Effector memory CD4-positive, alpha-beta T cell (primary cell): ENCODE results near the gene TFAP2A.

Experiments
- DNase-seq, 3 donors: peaks; one replicate each; pipeline ENCODE4 v3.0.0-alpha.2; 2020
- H3K27ac ChIP-seq: 2 replicates; pipeline ENCODE4 v1.7.0; 2013; ENCODE audit warnings: mild to moderate bottlenecking, low read length, moderate library complexity; ENCODE audit not compliant: insufficient read depth, poor library complexity, severe bottlenecking
- H3K27me3 ChIP-seq: replicated peaks from 2 replicates; pipeline ENCODE4 v1.7.0; 2013; ENCODE audit warnings: mild to moderate bottlenecking, low read length; ENCODE audit not compliant: insufficient read depth, control insufficient read depth, poor library complexity, severe bottlenecking
- H3K36me3 ChIP-seq: 2 replicates; pipeline ENCODE4 v1.7.0; 2013; ENCODE audit warnings: mild to moderate bottlenecking, low read length, moderate library complexity; ENCODE audit not compliant: control insufficient read depth, insufficient read depth
- H3K4me1 ChIP-seq: 2 replicates; pipeline ENCODE4 v1.7.0; 2013; ENCODE audit warnings: low read length, mild to moderate bottlenecking; ENCODE audit not compliant: control insufficient read depth, insufficient read depth, poor library complexity, severe bottlenecking
- H3K4me3 ChIP-seq: 2 replicates; pipeline ENCODE4 v1.7.0; 2013; ENCODE audit warnings: low read length, low read depth, mild to moderate bottlenecking; ENCODE audit not compliant: insufficient read depth, poor library complexity, severe bottlenecking
- H3K9me3 ChIP-seq: 2 replicates; pipeline ENCODE4 v1.7.0; 2013; ENCODE audit warnings: mild to moderate bottlenecking, low read length, moderate library complexity; ENCODE audit not compliant: control insufficient read depth

Gene TFAP2A

GRCh38 chr6:10407018-10407673 is 7.7 kb downstream of the TFAP2A start:
- Histone ChIP-seq H3K9me3 (peaks cover 15% of the 10 kb centered on the region), H3K4me1 (peaks cover 24% of the 10 kb centered on the region), H3K27me3 (peaks cover 25% of the 10 kb centered on the region), H3K27ac (no peak overlapping the region), H3K4me3 (no peak overlapping the region), H3K36me3 (no peaks in the 10 kb centered on the region)
- DNase-seq: no peak

GRCh38 chr6:10406556-10406955 is 8.3 kb downstream of the TFAP2A start:
- no peak overlapping the region for H3K4me3 ChIP-seq
- peaks cover 19% of the 10 kb centered on the region for H3K4me1 ChIP-seq
- peaks cover 15% of the 10 kb centered on the region for H3K9me3 ChIP-seq
- DNase-seq: no peak
- peaks cover 21% of the 10 kb centered on the region for H3K27me3 ChIP-seq
- no peak overlapping the region for H3K27ac ChIP-seq
- H3K36me3 ChIP-seq: no peaks in the 10 kb centered on the region

- Histone ChIP-seq H3K36me3 (no peaks in the 10 kb centered on the region), H3K9me3 (peaks cover 15% of the 10 kb centered on the region), H3K4me1 (peaks cover 16% of the 10 kb centered on the region), H3K27me3 (peaks cover 17% of the 10 kb centered on the region), H3K27ac (no peak overlapping the region), H3K4me3 (no peak overlapping the region)
- no peak for DNase-seq
Observed at GRCh38 chr6:10405513-10405900, 9.4 kb downstream of the TFAP2A start.

- peaks cover 15% of the 10 kb centered on the region for H3K27me3 ChIP-seq
Observed at GRCh38 chr6:10404799-10405512, 9.9 kb downstream of the TFAP2A start.

GRCh38 chr6:10404107-10404798 is 10.6 kb downstream of the TFAP2A start:
- DNase-seq: peak; percentile 68 to 71 (median 71)
- Histone ChIP-seq H3K9me3 (peaks cover 8% of the 10 kb centered on the region), H3K4me1 (peaks cover 16% of the 10 kb centered on the region), H3K36me3 (no peaks in the 10 kb centered on the region), H3K27ac (peak overlapping the region; percentile 7), H3K27me3 (peaks cover 15% of the 10 kb centered on the region), H3K4me3 (peak overlapping the region; percentile 63)

More at GRCh38 chr6:10404799-10405512, 9.9 kb downstream of the TFAP2A start:
- H3K4me3 ChIP-seq: no peak overlapping the region
- peaks cover 16% of the 10 kb centered on the region for H3K4me1 ChIP-seq
- DNase-seq: no peak
- no peak overlapping the region for H3K27ac ChIP-seq
- H3K9me3 ChIP-seq: peaks cover 12% of the 10 kb centered on the region
- no peaks in the 10 kb centered on the region for H3K36me3 ChIP-seq

- no peaks in the 10 kb centered on the region for H3K36me3 ChIP-seq
- peaks cover 16% of the 10 kb centered on the region for H3K4me1 ChIP-seq
- H3K9me3 ChIP-seq: peaks cover 8% of the 10 kb centered on the region
- no peak for DNase-seq
- peak overlapping the region; percentile 7 for H3K27ac ChIP-seq
- peaks cover 15% of the 10 kb centered on the region for H3K27me3 ChIP-seq
- H3K4me3 ChIP-seq: peak overlapping the region; percentile 63
Observed at GRCh38 chr6:10403385-10404106, 11.3 kb downstream of the TFAP2A start.

- Histone ChIP-seq H3K36me3 (no peaks in the 10 kb centered on the region), H3K9me3 (peaks cover 8% of the 10 kb centered on the region), H3K4me3 (no peak overlapping the region), H3K27ac (no peak overlapping the region), H3K27me3 (peaks cover 13% of the 10 kb centered on the region), H3K4me1 (peaks cover 16% of the 10 kb centered on the region)
- DNase-seq: no peak
Observed at GRCh38 chr6:10402648-10403311, 12.1 kb downstream of the TFAP2A start.

- no peak for DNase-seq
- no peak overlapping the region for H3K4me3 ChIP-seq
- H3K36me3 ChIP-seq: no peaks in the 10 kb centered on the region
- H3K4me1 ChIP-seq: peaks cover 16% of the 10 kb centered on the region
- peaks cover 17% of the 10 kb centered on the region for H3K27me3 ChIP-seq
- no peak overlapping the region for H3K27ac ChIP-seq
- peaks cover 8% of the 10 kb centered on the region for H3K9me3 ChIP-seq
Observed at GRCh38 chr6:10401632-10402223, 13.1 kb downstream of the TFAP2A start.

- peaks cover 8% of the 10 kb centered on the region for H3K9me3 ChIP-seq
- H3K27ac ChIP-seq: no peak overlapping the region
- H3K4me1 ChIP-seq: peaks cover 16% of the 10 kb centered on the region
- H3K27me3 ChIP-seq: peaks cover 20% of the 10 kb centered on the region
- H3K36me3 ChIP-seq: no peaks in the 10 kb centered on the region
- no peak for DNase-seq
- no peak overlapping the region for H3K4me3 ChIP-seq
Observed at GRCh38 chr6:10401004-10401536, 13.8 kb downstream of the TFAP2A start.
